ENCODE data around the gene APOA4. TPM values are rescaled to one million over a fixed set of nuclear protein-coding genes. Genes with fewer than 3 reads are reported as not detected.

Gene APOA4
- total and polyA plus RNA-seq, 2 of the 13 experiments (the other 11 are each of a cell fraction or from before 2014, with no cell fraction given) = 3.8 to 7.2 TPM

- TF ChIP-seq SALL1 (CRISPR knock-in tag; IDR thresholded peaks at IDR 0.05) (peak; percentile 56; the same call in 1 of the 2 replicates), ZBTB38 (CRISPR knock-in tag; IDR thresholded peaks at IDR 0.05) (peak; percentile 49; the same call in 1 of the 2 replicates), ELF4 (CRISPR knock-in tag; IDR thresholded peaks at IDR 0.05; ENCODE audit: borderline replicate concordance) (0 out of 2 replicates have a peak, but pooled peaks have one; percentile 67), ZNF292 (CRISPR knock-in tag; IDR thresholded peaks at IDR 0.05; ENCODE audit: borderline replicate concordance, low read depth) (peak; percentile 17; the same call in 1 of the 2 replicates), EP300 (IDR thresholded peaks at IDR 0.05; ENCODE audit: low read depth in 2 of 2, low read length in 2 of 2) (no peak), EP300 (CRISPR knock-in tag; IDR thresholded peaks at IDR 0.05; ENCODE audit: borderline replicate concordance) (no peak), ZNF772 (CRISPR knock-in tag; IDR thresholded peaks at IDR 0.05) (peak; percentile 3; the same call in 1 of the 2 replicates), ZNF547 (CRISPR knock-in tag; IDR thresholded peaks at IDR 0.05) (0 out of 2 replicates have a peak, but pooled peaks have one; percentile 12), GZF1 (CRISPR knock-in tag; IDR thresholded peaks at IDR 0.05) (no peak), MYC (CRISPR knock-in tag; IDR thresholded peaks at IDR 0.05; ENCODE audit: borderline replicate concordance) (peak; percentile 45; the same call in 1 of the 2 replicates), ZFP91 (CRISPR knock-in tag; IDR thresholded peaks at IDR 0.05; ENCODE audit: borderline replicate concordance) (0 out of 2 replicates have a peak, but pooled peaks have one; percentile 11), MTA1 (CRISPR knock-in tag; IDR thresholded peaks at IDR 0.05; ENCODE audit: borderline replicate concordance) (peak; percentile 30; the same call in 1 of the 2 replicates), KDM2A (CRISPR knock-in tag; IDR thresholded peaks at IDR 0.05; ENCODE audit: borderline replicate concordance, low read depth) (0 out of 2 replicates have a peak, but pooled peaks have one; percentile 24), ZNF543 (CRISPR knock-in tag; IDR thresholded peaks at IDR 0.05) (0 out of 2 replicates have a peak, but pooled peaks have one; percentile 9), ZBTB25 (CRISPR knock-in tag; IDR thresholded peaks at IDR 0.05) (0 out of 2 replicates have a peak, but pooled peaks have one; percentile 48), ZNF615 (CRISPR knock-in tag; IDR thresholded peaks at IDR 0.05; ENCODE audit: borderline replicate concordance) (0 out of 2 replicates have a peak, but pooled peaks have one; percentile 15), FOXO4 (CRISPR knock-in tag; conservative IDR thresholded peaks at IDR 0.05) (peak; percentile 75; the same call in 1 of the 2 replicates), JUND (CRISPR knock-in tag; IDR thresholded peaks at IDR 0.05) (peak; percentile 50; the same call in 1 of the 2 replicates), ZNF607 (CRISPR knock-in tag; IDR thresholded peaks at IDR 0.05; ENCODE audit: borderline replicate concordance) (0 out of 2 replicates have a peak, but pooled peaks have one; percentile 40), GABPB1 (CRISPR knock-in tag; IDR thresholded peaks at IDR 0.05) (0 out of 2 replicates have a peak, but pooled peaks have one; percentile 6), CREM (IDR thresholded peaks at IDR 0.05) (no peak), CREM (CRISPR knock-in tag; IDR thresholded peaks at IDR 0.05) (no peak), ZNF781 (CRISPR knock-in tag; IDR thresholded peaks at IDR 0.05; ENCODE audit: borderline replicate concordance, not compliant biosample characterization) (peak; percentile 17), NFKB2 (CRISPR knock-in tag; IDR thresholded peaks at IDR 0.05; ENCODE audit: borderline replicate concordance) (0 out of 2 replicates have a peak, but pooled peaks have one; percentile 51), U2AF1 (optimal IDR thresholded peaks at IDR 0.05; ENCODE audit: low read depth, low read length) (no peak), ZBTB7A (CRISPR knock-in tag; IDR thresholded peaks at IDR 0.05) (0 out of 2 replicates have a peak, but pooled peaks have one; percentile 30)
Measured at GRCh38 chr11:116807601-116808261, 15.4 kb downstream of the APOA4 start (continued).

Data from HepG2 (cell line).